Fibroblast of the aortic adventitia (primary cell): ENCODE data around the gene RAPGEF2. TPM values are rescaled to one million over a fixed set of nuclear protein-coding genes. Genes with fewer than 3 reads are reported as not detected.
"Not testable (repeated sequence)": the region's sequence is repeated elsewhere in the genome, so short reads cannot be mapped to it uniquely, and the experiment has no call there.

Experiments used
- DNase-seq: peaks from one replicate; pipeline ENCODE4 v3.0.0-alpha.2; 2010; ENCODE audit warnings: low read depth
- H3K4me3 ChIP-seq: 2 replicates; pipeline ENCODE4 v1.5.1; 2011; ENCODE audit warnings: low read depth, mild to moderate bottlenecking, control low read depth, low read length, moderate library complexity
- CTCF ChIP-seq: IDR thresholded peaks from 2 replicates; pipeline ENCODE4 v1.5.1; 2011; ENCODE audit warnings: mild to moderate bottlenecking, low read length, control low read depth, inconsistent platforms; ENCODE audit not compliant: insufficient read depth
- total RNA-seq: library from RNA; depleted of rRNA; stranded (reverse); fragments of >200 nt; gene quantifications from 2 replicates; pipeline ENCODE4 v1.2.3, GENCODE V29; 2012; ENCODE audit warnings: low replicate concordance

RAPGEF2 gene
- total RNA-seq, 1 donor: 44.0 TPM

- no peak for TF ChIP-seq CTCF
- no peak overlapping the region for H3K4me3 ChIP-seq
- no peak for DNase-seq
Measured at GRCh38 chr4:159239629-159240028, 136.8 kb downstream of the RAPGEF2 start.

- DNase-seq: no peak
- TF ChIP-seq CTCF: no peak
- no peak overlapping the region for H3K4me3 ChIP-seq
Measured at GRCh38 chr4:159240046-159240445, 137.2 kb downstream of the RAPGEF2 start.

GRCh38 chr4:159240687-159241086 lies 137.8 kb downstream of the RAPGEF2 start:
- DNase-seq: peak; percentile 42
- no peak for TF ChIP-seq CTCF
- H3K4me3 ChIP-seq: no peak overlapping the region

GRCh38 chr4:159242427-159242826 lies 139.5 kb downstream of the RAPGEF2 start:
- no peak overlapping the region for H3K4me3 ChIP-seq
- TF ChIP-seq CTCF: no peak
- DNase-seq: no peak

- no peak for TF ChIP-seq CTCF
- DNase-seq: peak; percentile 85
- peak overlapping the region; percentile 55 for H3K4me3 ChIP-seq
Measured at GRCh38 chr4:159248384-159249178, 145.7 kb downstream of the RAPGEF2 start.

GRCh38 chr4:159250751-159251325 lies 148.0 kb downstream of the RAPGEF2 start:
- no peak overlapping the region for H3K4me3 ChIP-seq
- no peak for DNase-seq
- no peak for TF ChIP-seq CTCF

GRCh38 chr4:159251580-159251979 lies 148.7 kb downstream of the RAPGEF2 start:
- not testable (repeated sequence) for DNase-seq

More at GRCh38 chr4:159251580-159251979, 148.7 kb downstream of the RAPGEF2 start:
- not testable (repeated sequence) for H3K4me3 ChIP-seq
